ENCODE measurements around the gene KHDC4. TPM values are rescaled to one million over a fixed set of nuclear protein-coding genes. Genes with fewer than 3 reads are reported as not detected.

KHDC4 gene
- total and polyA plus RNA-seq, 2 experiments from 2014 or later, result 47.1 to 57.7 TPM

DNA sequence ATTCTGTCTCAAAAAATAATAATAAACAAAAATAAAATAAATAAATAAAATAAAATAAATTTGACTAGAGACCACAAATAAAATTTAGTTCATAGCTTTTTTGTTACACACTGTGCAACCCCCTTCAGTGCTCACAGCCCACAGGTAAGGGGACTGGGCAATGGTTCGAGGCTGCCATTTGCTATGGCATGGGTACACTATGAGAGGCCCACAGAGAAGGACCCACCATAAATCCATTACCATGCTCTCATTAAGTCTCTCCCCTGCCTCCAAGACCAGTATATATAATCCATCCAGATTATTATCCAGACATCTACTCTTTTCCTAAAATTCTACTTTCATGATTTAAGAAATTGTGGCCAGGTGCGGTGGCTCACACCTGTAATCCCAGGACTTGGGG lies 14.4 kb downstream of the KHDC4 start (continued):
- TF ChIP-seq ZNF331 (CRISPR knock-in tag; IDR thresholded peaks at IDR 0.05; ENCODE audit: low read depth) (no peak), CTCF (conservative IDR thresholded peaks at IDR 0.05; ENCODE audit: low read depth in 2 of 2) (no peak), ZNF114 (CRISPR knock-in tag; IDR thresholded peaks at IDR 0.05) (no peak), STAT1 (IDR thresholded peaks at IDR 0.05; ENCODE audit: unreplicated experiment) (no peak)

DNA sequence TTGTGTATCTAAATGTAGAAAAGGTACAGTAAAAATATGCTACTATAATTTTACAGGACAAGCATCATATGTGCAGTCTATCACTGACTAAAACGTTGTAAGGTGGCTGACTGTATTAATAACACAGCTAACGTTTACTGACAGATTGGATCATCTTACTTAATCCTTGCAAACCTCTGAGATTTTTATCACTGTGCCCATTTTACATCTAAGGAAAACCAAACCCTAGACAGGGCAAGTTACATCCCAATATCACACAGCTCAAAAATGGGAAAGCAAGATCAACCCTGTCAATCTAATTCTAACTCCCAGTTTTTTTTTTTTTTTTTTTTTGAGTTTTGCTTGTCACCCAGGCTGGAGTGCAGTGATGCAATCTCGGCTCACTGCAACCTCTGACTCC lies 15.6 kb downstream of the KHDC4 start:
- Histone ChIP-seq H3K4me3 (no peak overlapping the region), H3K79me2 (replicated peaks; ENCODE audit: insufficient read depth) (no peaks in the 10 kb centered on the region; the same call in none of the 2 replicates), H3K4me1 (ENCODE audit: insufficient read depth) (no peaks in the 10 kb centered on the region), H3K9me2 (ENCODE audit: insufficient read depth) (no peaks in the 10 kb centered on the region), H4K20me1 (replicated peaks; ENCODE audit: insufficient read depth) (peaks cover 51% of the 10 kb centered on the region), H3K27ac (ENCODE audit: low read depth) (no peak overlapping the region), H3K4me2 (no peak overlapping the region), H3K36me3 (ENCODE audit: insufficient read depth) (peaks cover 93% of the 10 kb centered on the region), H3K27me3 (ENCODE audit: insufficient read depth) (no peaks in the 10 kb centered on the region), H2AFZ (no peak overlapping the region), H3F3A (replicated peaks; ENCODE audit: low read depth) (peaks cover 43% of the 10 kb centered on the region)
- ATAC-seq (no peak), DNase-seq (ENCODE audit: low spot score) (no peak)
- Mint-ChIP-seq H3K36me3 (ENCODE audit: low read depth) (peaks cover 97% of the 10 kb centered on the region), H3K27me3 (ENCODE audit: insufficient read depth, low read depth, poor library complexity) (no peaks in the 10 kb centered on the region), H3K4me1 (no peaks in the 10 kb centered on the region), H3K27ac (no peak overlapping the region), H3K4me3 (no peak overlapping the region), H3K9me3 (no peaks in the 10 kb centered on the region)
- TF ChIP-seq EZH2phosphoT487 (IDR thresholded peaks at IDR 0.05; ENCODE audit: unreplicated experiment) (no peak), NANOG (IDR thresholded peaks at IDR 0.05; ENCODE audit: borderline replicate concordance) (no peak), POLR2AphosphoS5 (IDR thresholded peaks at IDR 0.05; ENCODE audit: low read depth) (no peak), REST (IDR thresholded peaks at IDR 0.05; ENCODE audit: unreplicated experiment) (no peak), CREB1 (CRISPR knock-in tag; IDR thresholded peaks at IDR 0.05; ENCODE audit: low read depth) (no peak), EZH2 (IDR thresholded peaks at IDR 0.05; ENCODE audit: low read depth, unreplicated experiment) (no peak), ZNF331 (CRISPR knock-in tag; IDR thresholded peaks at IDR 0.05; ENCODE audit: low read depth) (no peak)
- TF ChIP-seq, protein P1, sequence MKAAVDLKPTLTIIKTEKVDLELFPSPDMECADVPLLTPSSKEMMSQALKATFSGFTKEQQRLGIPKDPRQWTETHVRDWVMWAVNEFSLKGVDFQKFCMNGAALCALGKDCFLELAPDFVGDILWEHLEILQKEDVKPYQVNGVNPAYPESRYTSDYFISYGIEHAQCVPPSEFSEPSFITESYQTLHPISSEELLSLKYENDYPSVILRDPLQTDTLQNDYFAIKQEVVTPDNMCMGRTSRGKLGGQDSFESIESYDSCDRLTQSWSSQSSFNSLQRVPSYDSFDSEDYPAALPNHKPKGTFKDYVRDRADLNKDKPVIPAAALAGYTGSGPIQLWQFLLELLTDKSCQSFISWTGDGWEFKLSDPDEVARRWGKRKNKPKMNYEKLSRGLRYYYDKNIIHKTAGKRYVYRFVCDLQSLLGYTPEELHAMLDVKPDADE (IDR thresholded peaks at IDR 0.05), result no peak
- TF ChIP-seq, protein P2, sequence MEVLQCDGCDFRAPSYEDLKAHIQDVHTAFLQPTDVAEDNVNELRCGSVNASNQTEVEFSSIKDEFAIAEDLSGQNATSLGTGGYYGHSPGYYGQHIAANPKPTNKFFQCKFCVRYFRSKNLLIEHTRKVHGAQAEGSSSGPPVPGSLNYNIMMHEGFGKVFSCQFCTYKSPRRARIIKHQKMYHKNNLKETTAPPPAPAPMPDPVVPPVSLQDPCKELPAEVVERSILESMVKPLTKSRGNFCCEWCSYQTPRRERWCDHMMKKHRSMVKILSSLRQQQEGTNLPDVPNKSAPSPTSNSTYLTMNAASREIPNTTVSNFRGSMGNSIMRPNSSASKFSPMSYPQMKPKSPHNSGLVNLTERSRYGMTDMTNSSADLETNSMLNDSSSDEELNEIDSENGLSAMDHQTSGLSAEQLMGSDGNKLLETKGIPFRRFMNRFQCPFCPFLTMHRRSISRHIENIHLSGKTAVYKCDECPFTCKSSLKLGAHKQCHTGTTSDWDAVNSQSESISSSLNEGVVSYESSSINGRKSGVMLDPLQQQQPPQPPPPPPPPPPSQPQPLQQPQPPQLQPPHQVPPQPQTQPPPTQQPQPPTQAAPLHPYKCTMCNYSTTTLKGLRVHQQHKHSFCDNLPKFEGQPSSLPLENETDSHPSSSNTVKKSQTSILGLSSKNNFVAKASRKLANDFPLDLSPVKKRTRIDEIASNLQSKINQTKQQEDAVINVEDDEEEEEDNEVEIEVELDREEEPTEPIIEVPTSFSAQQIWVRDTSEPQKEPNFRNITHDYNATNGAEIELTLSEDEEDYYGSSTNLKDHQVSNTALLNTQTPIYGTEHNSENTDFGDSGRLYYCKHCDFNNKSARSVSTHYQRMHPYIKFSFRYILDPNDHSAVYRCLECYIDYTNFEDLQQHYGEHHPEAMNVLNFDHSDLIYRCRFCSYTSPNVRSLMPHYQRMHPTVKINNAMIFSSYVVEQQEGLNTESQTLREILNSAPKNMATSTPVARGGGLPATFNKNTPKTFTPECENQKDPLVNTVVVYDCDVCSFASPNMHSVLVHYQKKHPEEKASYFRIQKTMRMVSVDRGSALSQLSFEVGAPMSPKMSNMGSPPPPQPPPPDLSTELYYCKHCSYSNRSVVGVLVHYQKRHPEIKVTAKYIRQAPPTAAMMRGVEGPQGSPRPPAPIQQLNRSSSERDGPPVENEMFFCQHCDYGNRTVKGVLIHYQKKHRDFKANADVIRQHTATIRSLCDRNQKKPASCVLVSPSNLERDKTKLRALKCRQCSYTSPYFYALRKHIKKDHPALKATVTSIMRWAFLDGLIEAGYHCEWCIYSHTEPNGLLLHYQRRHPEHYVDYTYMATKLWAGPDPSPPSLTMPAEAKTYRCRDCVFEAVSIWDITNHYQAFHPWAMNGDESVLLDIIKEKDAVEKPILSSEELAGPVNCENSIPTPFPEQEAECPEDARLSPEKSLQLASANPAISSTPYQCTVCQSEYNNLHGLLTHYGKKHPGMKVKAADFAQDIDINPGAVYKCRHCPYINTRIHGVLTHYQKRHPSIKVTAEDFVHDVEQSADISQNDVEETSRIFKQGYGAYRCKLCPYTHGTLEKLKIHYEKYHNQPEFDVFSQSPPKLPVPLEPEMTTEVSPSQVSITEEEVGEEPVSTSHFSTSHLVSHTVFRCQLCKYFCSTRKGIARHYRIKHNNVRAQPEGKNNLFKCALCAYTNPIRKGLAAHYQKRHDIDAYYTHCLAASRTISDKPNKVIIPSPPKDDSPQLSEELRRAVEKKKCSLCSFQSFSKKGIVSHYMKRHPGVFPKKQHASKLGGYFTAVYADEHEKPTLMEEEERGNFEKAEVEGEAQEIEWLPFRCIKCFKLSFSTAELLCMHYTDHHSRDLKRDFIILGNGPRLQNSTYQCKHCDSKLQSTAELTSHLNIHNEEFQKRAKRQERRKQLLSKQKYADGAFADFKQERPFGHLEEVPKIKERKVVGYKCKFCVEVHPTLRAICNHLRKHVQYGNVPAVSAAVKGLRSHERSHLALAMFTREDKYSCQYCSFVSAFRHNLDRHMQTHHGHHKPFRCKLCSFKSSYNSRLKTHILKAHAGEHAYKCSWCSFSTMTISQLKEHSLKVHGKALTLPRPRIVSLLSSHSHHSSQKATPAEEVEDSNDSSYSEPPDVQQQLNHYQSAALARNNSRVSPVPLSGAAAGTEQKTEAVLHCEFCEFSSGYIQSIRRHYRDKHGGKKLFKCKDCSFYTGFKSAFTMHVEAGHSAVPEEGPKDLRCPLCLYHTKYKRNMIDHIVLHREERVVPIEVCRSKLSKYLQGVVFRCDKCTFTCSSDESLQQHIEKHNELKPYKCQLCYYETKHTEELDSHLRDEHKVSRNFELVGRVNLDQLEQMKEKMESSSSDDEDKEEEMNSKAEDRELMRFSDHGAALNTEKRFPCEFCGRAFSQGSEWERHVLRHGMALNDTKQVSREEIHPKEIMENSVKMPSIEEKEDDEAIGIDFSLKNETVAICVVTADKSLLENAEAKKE (CRISPR knock-in tag; IDR thresholded peaks at IDR 0.05), result no peak

Data from GM23338 (cell line).